ENCODE measurements around the gene SLC25A41. TPM values are rescaled to one million over a fixed set of nuclear protein-coding genes. Genes with fewer than 3 reads are reported as not detected.
"Not testable (repeated sequence)": the region's sequence is repeated elsewhere in the genome, so short reads cannot be mapped to it uniquely, and the experiment has no call there.

Gene SLC25A41
- total RNA-seq, 1 donor from 2014 or later = 1.6 TPM

DNA sequence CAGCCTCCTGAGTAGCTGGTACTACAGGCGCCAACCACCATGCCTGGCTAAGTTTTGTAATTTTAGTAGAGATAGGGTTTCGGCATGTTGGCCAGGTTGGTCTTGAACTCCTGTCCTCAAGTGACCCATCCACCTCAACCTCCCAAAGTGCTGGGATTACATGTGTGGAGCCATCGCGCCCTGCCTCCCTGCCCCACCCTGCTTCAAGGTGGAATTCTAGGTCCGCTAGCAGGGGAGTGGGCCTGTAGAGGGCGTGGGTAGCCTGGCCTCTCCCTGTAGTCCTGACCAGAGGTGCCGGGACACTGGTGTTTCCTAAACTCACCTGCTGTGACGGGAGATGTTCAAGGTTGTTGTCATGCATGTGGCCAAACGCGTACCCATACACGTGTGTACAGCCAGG lies 398 bp downstream of the SLC25A41 start:
- Mint-ChIP-seq H3K36me3 (ENCODE audit: low read depth) (no peaks in the 10 kb centered on the region), H3K9me3 (no peaks in the 10 kb centered on the region), H3K4me3 (no peak overlapping the region), H3K27me3 (ENCODE audit: low read depth) (peaks cover 19% of the 10 kb centered on the region), H3K27ac (ENCODE audit: unreplicated experiment) (no peak overlapping the region), H3K4me1 (no peaks in the 10 kb centered on the region)
- TF ChIP-seq CTCF (conservative IDR thresholded peaks at IDR 0.05) = no peak
- DNase-seq (ENCODE audit: low read depth, low spot score) = no peak

DNA sequence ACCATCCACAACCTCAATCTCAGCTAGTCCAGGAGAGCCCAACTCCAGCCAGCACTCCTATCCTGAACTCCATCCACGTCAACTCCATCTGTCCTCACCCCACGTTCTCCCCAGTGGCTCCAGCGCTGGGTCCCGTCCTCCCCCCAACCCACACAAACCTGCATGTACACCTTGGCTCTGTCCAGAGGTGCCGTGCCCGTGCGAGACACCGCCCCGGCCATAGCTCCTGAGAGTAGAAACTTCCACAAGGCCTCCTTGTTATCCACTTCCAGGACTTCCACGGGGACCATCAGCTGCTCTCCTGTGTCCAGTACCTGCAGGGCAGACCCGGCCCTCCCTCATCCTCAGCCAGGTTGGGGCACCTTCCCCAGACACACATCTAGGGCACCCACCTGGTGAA lies 1.7 kb downstream of the SLC25A41 start:
- no peak for TF ChIP-seq CTCF (conservative IDR thresholded peaks at IDR 0.05)
- Mint-ChIP-seq H3K36me3 (ENCODE audit: low read depth) (no peaks in the 10 kb centered on the region), H3K27ac (ENCODE audit: unreplicated experiment) (peak overlapping the region; percentile 31), H3K4me1 (no peaks in the 10 kb centered on the region), H3K4me3 (no peak overlapping the region), H3K9me3 (no peaks in the 10 kb centered on the region), H3K27me3 (ENCODE audit: low read depth) (peaks cover 19% of the 10 kb centered on the region)
- DNase-seq (ENCODE audit: low read depth, low spot score) = no peak

DNA sequence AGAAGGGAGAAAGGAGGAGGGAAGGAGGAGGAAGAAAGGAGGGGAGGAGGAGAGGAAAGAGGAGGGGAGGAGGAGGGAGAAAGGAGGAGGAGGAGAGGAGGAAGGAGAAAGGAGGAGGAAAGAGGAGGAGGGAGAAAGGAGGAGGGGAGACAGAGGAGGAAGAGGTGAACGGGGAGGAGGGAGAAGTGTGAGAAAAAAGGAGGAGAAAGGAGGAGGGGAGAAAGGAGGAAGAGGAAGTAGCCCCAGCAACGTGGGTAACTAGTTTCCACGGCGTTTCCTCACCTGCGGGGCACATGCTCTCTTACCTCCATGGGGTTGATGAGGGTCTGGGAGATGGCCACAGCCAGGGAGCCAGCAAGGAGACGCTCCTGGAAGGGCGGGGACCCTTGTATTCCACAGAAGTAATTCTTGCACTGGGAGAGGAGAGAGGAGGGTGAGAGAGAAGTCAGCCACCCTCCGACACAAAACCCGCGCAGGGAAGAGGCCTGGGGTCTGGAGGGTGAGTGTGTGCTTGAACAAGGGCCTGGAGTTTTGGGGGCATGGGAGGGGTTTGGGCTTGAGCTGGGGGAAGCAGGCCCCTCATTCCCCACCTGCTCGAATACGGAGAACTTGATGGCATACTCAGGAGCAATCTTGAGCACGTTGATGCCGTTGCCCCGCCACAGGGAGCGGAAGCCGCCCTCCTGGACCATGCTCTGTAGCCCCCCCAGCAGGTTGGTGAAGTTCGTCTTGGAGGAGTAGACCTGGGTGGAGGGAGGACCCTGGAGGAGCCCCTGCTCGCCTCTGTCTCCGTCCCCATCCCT lies 3.9 kb downstream of the SLC25A41 start:
- H3K4me1 Mint-ChIP-seq = peaks cover 7% of the 10 kb centered on the region
- TF ChIP-seq CTCF (conservative IDR thresholded peaks at IDR 0.05) = no peak
- no peak overlapping the region for H3K4me3 Mint-ChIP-seq
- peaks cover 24% of the 10 kb centered on the region for H3K27me3 Mint-ChIP-seq (ENCODE audit: low read depth)
- H3K36me3 Mint-ChIP-seq (ENCODE audit: low read depth) = no peaks in the 10 kb centered on the region
- no peak for DNase-seq (ENCODE audit: low read depth, low spot score)
- no peak overlapping the region for H3K27ac Mint-ChIP-seq (ENCODE audit: unreplicated experiment)
- peaks cover 2% of the 10 kb centered on the region for H3K9me3 Mint-ChIP-seq

- H3K27me3 Mint-ChIP-seq (ENCODE audit: low read depth) = peaks cover 24% of the 10 kb centered on the region
- H3K27ac Mint-ChIP-seq (ENCODE audit: unreplicated experiment); H3K4me1 Mint-ChIP-seq; DNase-seq (ENCODE audit: low read depth, low spot score); H3K36me3 Mint-ChIP-seq (ENCODE audit: low read depth); H3K4me3 Mint-ChIP-seq; H3K9me3 Mint-ChIP-seq: not testable (repeated sequence)
These were observed 4.7 kb downstream of the SLC25A41 start for GRCh38 chr19:6428692-6429418.

GRCh38 chr19:6427131-6427530 lies 6.4 kb downstream of the SLC25A41 start:
- Mint-ChIP-seq H3K36me3 (ENCODE audit: low read depth) (peaks cover 2% of the 10 kb centered on the region), H3K27me3 (ENCODE audit: low read depth) (peaks cover 24% of the 10 kb centered on the region), H3K27ac (ENCODE audit: unreplicated experiment) (no peak overlapping the region), H3K9me3 (peaks cover 2% of the 10 kb centered on the region), H3K4me1 (peaks cover 24% of the 10 kb centered on the region), H3K4me3 (no peak overlapping the region)
- DNase-seq (ENCODE audit: low read depth, low spot score) = no peak
- TF ChIP-seq CTCF (conservative IDR thresholded peaks at IDR 0.05) = no peak
